Endothelial cell of hepatic sinusoid (primary cell): ENCODE data around the gene ADAMTS17.

Experiments used
- in situ Hi-C: cut with HindIII; loops from 2 replicates; pipeline ENCODE4 v1.10.0; 2017; ENCODE audit warnings: low sequenced_read_pairs

ADAMTS17 gene, protein sequence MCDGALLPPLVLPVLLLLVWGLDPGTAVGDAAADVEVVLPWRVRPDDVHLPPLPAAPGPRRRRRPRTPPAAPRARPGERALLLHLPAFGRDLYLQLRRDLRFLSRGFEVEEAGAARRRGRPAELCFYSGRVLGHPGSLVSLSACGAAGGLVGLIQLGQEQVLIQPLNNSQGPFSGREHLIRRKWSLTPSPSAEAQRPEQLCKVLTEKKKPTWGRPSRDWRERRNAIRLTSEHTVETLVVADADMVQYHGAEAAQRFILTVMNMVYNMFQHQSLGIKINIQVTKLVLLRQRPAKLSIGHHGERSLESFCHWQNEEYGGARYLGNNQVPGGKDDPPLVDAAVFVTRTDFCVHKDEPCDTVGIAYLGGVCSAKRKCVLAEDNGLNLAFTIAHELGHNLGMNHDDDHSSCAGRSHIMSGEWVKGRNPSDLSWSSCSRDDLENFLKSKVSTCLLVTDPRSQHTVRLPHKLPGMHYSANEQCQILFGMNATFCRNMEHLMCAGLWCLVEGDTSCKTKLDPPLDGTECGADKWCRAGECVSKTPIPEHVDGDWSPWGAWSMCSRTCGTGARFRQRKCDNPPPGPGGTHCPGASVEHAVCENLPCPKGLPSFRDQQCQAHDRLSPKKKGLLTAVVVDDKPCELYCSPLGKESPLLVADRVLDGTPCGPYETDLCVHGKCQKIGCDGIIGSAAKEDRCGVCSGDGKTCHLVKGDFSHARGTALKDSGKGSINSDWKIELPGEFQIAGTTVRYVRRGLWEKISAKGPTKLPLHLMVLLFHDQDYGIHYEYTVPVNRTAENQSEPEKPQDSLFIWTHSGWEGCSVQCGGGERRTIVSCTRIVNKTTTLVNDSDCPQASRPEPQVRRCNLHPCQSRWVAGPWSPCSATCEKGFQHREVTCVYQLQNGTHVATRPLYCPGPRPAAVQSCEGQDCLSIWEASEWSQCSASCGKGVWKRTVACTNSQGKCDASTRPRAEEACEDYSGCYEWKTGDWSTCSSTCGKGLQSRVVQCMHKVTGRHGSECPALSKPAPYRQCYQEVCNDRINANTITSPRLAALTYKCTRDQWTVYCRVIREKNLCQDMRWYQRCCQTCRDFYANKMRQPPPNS

GRCh38 chr15:100341750-100342560, at the start of gene ADAMTS17:
TSS of gene ADAMTS17 (minus strand) at chr15:100341975. CDS start at chr15:100341899, 76 bp downstream.
- in situ Hi-C loops, result no loop called here

GRCh38 chr15:100385300-100386050, 43.7 kb upstream of the ADAMTS17 start:
- in situ Hi-C loops, result no loop called here

- in situ Hi-C loops, result no loop called here
Observed at GRCh38 chr15:100384108-100384410, 42.3 kb upstream of the ADAMTS17 start.

DNA sequence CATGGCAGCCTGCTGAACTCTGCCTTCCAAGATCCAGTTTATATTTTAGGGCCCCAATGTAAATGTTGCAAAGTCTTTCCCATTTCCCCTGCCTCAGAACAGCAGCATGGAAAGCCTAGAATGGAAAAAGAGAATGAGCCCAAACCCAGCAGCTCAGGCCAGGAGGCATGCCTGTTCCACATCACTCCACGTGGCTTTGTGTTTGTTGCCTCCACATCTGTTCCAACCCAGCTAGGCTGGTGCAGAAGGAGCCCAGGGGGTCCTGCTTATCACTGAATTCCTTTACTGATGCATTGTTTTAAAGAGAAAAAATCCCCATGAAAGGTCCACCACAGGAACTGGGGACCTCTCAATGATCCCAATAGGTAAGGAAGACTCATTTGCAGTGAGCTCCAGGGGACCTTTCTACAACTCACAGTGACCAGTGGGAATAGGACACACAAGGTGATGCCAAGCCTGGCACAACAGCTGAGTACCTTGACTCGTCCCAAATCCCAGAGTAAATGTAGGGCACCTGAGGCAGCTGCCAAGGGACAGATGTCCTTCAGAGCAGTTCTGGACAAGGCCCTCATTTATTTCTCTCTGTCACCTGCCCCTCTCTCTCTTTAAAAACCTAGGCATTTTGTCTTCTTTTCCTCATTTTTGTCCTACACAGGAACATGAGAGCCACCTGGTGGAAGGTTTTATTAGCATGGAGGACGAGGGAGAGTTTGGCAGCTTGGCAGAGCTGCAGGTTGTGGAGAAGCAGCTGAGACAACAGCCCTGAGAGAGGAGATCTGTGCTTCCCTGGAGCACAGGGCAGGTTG, 41.7 kb upstream of the ADAMTS17 start:
- in situ Hi-C loops, result no loop called here

- in situ Hi-C loops, result no loop called here
Observed at GRCh38 chr15:100373942-100374341, 32.2 kb upstream of the ADAMTS17 start.

DNA sequence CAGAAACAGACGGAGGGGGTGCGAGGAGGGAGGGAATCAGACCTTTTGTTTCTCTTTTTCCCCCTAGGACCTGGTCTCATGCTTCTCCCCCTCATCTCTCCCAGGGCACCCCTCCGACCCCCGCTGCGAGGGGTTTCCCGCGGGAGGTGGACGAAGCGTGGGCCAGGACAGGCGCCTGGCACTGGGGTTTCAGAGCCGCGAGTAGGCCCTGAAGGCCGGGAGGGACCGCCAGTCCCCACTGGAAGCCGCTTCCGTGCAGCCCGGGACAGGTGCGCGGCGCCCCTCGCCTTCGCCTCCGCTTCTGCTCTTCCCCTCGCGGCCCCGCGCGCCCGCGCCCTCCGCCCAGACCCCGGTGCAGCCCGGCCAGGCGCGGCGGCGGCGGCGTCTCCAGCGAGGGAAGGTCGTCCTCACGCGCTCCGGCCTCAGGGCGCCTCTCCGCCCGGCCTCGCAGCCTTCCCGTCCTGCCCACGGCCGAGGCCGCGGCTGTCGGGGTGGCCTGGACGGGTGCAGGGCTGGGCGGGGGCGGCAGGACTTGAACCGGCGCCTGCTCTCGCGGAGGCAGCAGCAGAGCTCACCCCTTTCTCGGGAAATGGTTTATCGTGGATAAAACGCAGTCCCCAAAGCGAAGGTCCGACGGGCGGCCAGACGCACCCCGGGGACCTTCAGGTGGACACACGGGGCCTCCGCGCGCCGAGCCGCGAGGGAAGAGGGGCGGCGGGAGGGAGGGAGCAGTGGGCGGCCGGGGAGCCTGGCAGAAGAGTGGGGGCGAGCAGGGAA, 31.5 kb upstream of the ADAMTS17 start:
- in situ Hi-C loops, result no loop called here

GRCh38 chr15:100372739-100373119, 31.0 kb upstream of the ADAMTS17 start:
- in situ Hi-C loops, result no loop called here

GRCh38 chr15:100355342-100355741, 13.6 kb upstream of the ADAMTS17 start:
- in situ Hi-C loops, result no loop called here

GRCh38 chr15:100353449-100353848, 11.7 kb upstream of the ADAMTS17 start:
- in situ Hi-C loops, result no loop called here

- in situ Hi-C loops, result no loop called here
Observed at GRCh38 chr15:100350434-100351226, 8.9 kb upstream of the ADAMTS17 start.

GRCh38 chr15:100349696-100350433, 8.1 kb upstream of the ADAMTS17 start:
- in situ Hi-C loops, result no loop called here

DNA sequence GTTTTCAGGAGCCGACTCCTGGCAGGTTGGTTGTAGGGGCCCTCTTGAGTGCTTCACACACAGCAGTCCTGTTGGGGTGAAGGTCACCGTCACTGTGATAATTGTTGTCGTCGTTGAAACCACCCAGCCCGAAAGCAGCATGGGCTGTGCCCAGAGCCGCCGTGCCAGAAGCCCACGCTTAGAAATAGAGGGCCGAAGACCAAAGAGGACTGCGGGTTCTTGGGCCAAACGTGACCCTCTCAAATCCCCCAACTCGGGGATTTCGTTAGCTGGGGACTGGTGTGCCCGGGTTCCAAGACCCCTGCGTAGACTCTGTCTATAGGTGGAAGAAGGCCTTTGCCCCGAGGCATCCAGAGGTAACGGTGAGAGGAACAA, 7.5 kb upstream of the ADAMTS17 start:
- in situ Hi-C loops, result no loop called here

DNA sequence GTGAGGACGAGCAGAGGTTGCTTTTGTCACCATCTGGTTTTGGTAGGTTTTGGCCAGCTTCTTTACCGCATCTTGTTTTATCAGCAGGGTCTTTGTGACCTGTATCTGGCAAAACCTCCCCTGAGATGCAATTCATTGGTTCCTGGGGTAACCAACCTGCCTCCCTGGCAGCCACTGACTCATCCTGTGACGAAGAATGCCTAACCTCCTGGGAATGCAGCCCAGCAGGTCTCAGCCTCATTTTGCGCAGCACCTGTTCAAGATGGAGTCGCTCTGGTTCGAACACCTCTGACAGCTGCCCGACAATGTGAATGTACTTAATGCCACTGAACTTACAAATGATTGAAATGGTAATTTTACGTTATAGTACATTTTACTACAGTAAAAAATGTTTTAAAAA, 6.8 kb upstream of the ADAMTS17 start:
- in situ Hi-C loops, result no loop called here

DNA sequence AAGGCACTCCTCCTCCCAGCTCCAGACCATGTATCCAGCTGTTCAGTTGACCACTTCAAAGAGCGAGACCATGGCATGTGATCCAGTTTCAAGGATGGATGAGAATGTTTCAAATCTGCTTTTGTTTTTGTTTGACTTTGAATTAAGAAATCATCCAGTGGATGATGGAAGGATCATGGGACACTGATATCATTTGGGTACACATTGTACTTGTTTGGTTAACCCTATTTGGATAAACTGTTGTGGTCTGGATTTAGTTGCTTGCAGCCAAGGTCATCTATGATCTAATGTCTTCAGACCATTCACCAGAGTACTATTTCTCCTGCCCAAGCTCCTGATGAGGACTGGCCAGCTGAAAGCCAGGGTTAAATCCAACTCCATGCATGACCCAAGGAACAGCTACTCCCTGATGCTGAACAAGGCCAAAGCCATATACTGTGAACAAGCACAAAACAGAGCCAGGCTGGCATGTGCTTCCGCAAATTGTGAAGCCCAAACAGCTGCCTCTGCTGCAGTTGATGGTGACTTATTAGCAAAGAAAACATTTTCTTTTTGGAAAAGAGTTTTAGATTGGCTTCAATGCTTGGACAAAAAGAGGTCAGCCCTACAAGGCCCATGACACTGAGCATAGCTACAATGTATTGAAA, 5.2 kb upstream of the ADAMTS17 start:
- in situ Hi-C loops, result no loop called here

- in situ Hi-C loops, result no loop called here
Observed at GRCh38 chr15:100345438-100345837, 3.7 kb upstream of the ADAMTS17 start.

- in situ Hi-C loops, result no loop called here
Observed at GRCh38 chr15:100343251-100343650, 1.5 kb upstream of the ADAMTS17 start.
